ENCODE results near the gene S100A6.
A peak's percentile ranks its signal among the peaks of the same experiment; 100 is the strongest.
"Not testable (repeated sequence)": the region's sequence is repeated elsewhere in the genome, so short reads cannot be mapped to it uniquely, and the experiment has no call there.

S100A6 gene

GRCh38 chr1:153577624-153578051, 41.8 kb upstream of the S100A6 start:
- no peak for DNase-seq (ENCODE audit: low read depth, low spot score)
- no peak overlapping the region for H3K4me3 ChIP-seq (ENCODE audit: low read depth, low read length)
- no peak for TF ChIP-seq CTCF (IDR thresholded peaks at IDR 0.05; ENCODE audit: low read depth, low read length)
- in situ Hi-C loops (cut with HindIII; ENCODE audit: low sequenced_read_pairs) = no loop called here

- in situ Hi-C loops (cut with HindIII; ENCODE audit: low sequenced_read_pairs) = no loop called here
- no peak for TF ChIP-seq CTCF (IDR thresholded peaks at IDR 0.05; ENCODE audit: low read depth, low read length)
- DNase-seq (ENCODE audit: low read depth, low spot score) = no peak
- no peak overlapping the region for H3K4me3 ChIP-seq (ENCODE audit: low read depth, low read length)
Measured at GRCh38 chr1:153577138-153577537, 41.3 kb upstream of the S100A6 start.

- in situ Hi-C loops (cut with HindIII; ENCODE audit: low sequenced_read_pairs); H3K4me3 ChIP-seq (ENCODE audit: low read depth, low read length); DNase-seq (ENCODE audit: low read depth, low spot score): not testable (repeated sequence)
Measured at GRCh38 chr1:153575497-153575896, 39.7 kb upstream of the S100A6 start.

- not testable (repeated sequence) for DNase-seq (ENCODE audit: low read depth, low spot score); H3K4me3 ChIP-seq (ENCODE audit: low read depth, low read length)
Measured at GRCh38 chr1:153575081-153575491, 39.3 kb upstream of the S100A6 start.

GRCh38 chr1:153573351-153573750, 37.6 kb upstream of the S100A6 start:
- no peak overlapping the region for H3K4me3 ChIP-seq (ENCODE audit: low read depth, low read length)
- in situ Hi-C loops (cut with HindIII; ENCODE audit: low sequenced_read_pairs) = no loop called here
- no peak for TF ChIP-seq CTCF (IDR thresholded peaks at IDR 0.05; ENCODE audit: low read depth, low read length)
- DNase-seq (ENCODE audit: low read depth, low spot score) = no peak

More at GRCh38 chr1:153575081-153575491, 39.3 kb upstream of the S100A6 start:
- in situ Hi-C loops (cut with HindIII; ENCODE audit: low sequenced_read_pairs) = not testable (repeated sequence)

- in situ Hi-C loops (cut with HindIII; ENCODE audit: low sequenced_read_pairs) = no loop called here
- peak; percentile 85 for DNase-seq (ENCODE audit: low read depth, low spot score)
- H3K4me3 ChIP-seq (ENCODE audit: low read depth, low read length) = no peak overlapping the region
- TF ChIP-seq CTCF (IDR thresholded peaks at IDR 0.05; ENCODE audit: low read depth, low read length) = peak; percentile 94
Measured at GRCh38 chr1:153572569-153573015, 36.8 kb upstream of the S100A6 start.

GRCh38 chr1:153571706-153572105, 35.9 kb upstream of the S100A6 start:
- no peak for DNase-seq (ENCODE audit: low read depth, low spot score)
- in situ Hi-C loops (cut with HindIII; ENCODE audit: low sequenced_read_pairs) = no loop called here
- no peak for TF ChIP-seq CTCF (IDR thresholded peaks at IDR 0.05; ENCODE audit: low read depth, low read length)

GRCh38 chr1:153570874-153571273, 35.1 kb upstream of the S100A6 start:
- no peak for TF ChIP-seq CTCF (IDR thresholded peaks at IDR 0.05; ENCODE audit: low read depth, low read length)
- in situ Hi-C loops (cut with HindIII; ENCODE audit: low sequenced_read_pairs) = no loop called here
- no peak overlapping the region for H3K4me3 ChIP-seq (ENCODE audit: low read depth, low read length)
- DNase-seq (ENCODE audit: low read depth, low spot score) = no peak

More at GRCh38 chr1:153571706-153572105, 35.9 kb upstream of the S100A6 start:
- no peak overlapping the region for H3K4me3 ChIP-seq (ENCODE audit: low read depth, low read length)

Measured in astrocyte of the spinal cord (primary cell).